D341Med (cell line): ENCODE results near the gene EXOC4.
"Not testable (repeated sequence)": the region's sequence is repeated elsewhere in the genome, so short reads cannot be mapped to it uniquely, and the experiment has no call there.

ENCODE experiments used
- DNase-seq: peaks from one replicate; pipeline ENCODE4 v3.0.0; 2012; ENCODE audit warnings: low spot score

The EXOC4 gene

GRCh38 chr7:133873631-133874030, 620.8 kb downstream of the EXOC4 start:
- DNase-seq, result no peak

GRCh38 chr7:133883591-133883990, 630.7 kb downstream of the EXOC4 start:
- no peak for DNase-seq

GRCh38 chr7:133885213-133885612, 632.3 kb downstream of the EXOC4 start:
- DNase-seq, result no peak

GRCh38 chr7:133886086-133886485, 633.2 kb downstream of the EXOC4 start:
- DNase-seq, result no peak

GRCh38 chr7:133886797-133887196, 633.9 kb downstream of the EXOC4 start:
- DNase-seq, result no peak

GRCh38 chr7:133887459-133887858, 634.6 kb downstream of the EXOC4 start:
- DNase-seq, result no peak

- DNase-seq, result no peak
These were observed 635.4 kb downstream of the EXOC4 start for GRCh38 chr7:133888061-133888930.

GRCh38 chr7:133904776-133905175, 651.9 kb downstream of the EXOC4 start:
- DNase-seq, result no peak

GRCh38 chr7:133906553-133906952, 653.7 kb downstream of the EXOC4 start:
- DNase-seq, result not testable (repeated sequence)

GRCh38 chr7:133910761-133911160, 657.9 kb downstream of the EXOC4 start:
- DNase-seq, result no peak

- DNase-seq, result no peak
These were observed 658.8 kb downstream of the EXOC4 start for GRCh38 chr7:133911724-133912123.

GRCh38 chr7:133912916-133913697, 660.2 kb downstream of the EXOC4 start:
- no peak for DNase-seq

GRCh38 chr7:133916621-133917020, 663.7 kb downstream of the EXOC4 start:
- no peak for DNase-seq

GRCh38 chr7:133919810-133920209, 666.9 kb downstream of the EXOC4 start:
- no peak for DNase-seq

- DNase-seq, result no peak
These were observed 668.8 kb downstream of the EXOC4 start for GRCh38 chr7:133921635-133922182.

- no peak for DNase-seq
These were observed 671.1 kb downstream of the EXOC4 start for GRCh38 chr7:133923974-133924373.

GRCh38 chr7:133931053-133931452, 678.2 kb downstream of the EXOC4 start:
- no peak for DNase-seq

GRCh38 chr7:133932591-133932990, 679.7 kb downstream of the EXOC4 start:
- no peak for DNase-seq

- DNase-seq, result peak; percentile 69
These were observed 681.5 kb downstream of the EXOC4 start for GRCh38 chr7:133934262-133934976.

GRCh38 chr7:133934977-133935330, 682.1 kb downstream of the EXOC4 start:
- DNase-seq, result no peak

- no peak for DNase-seq
These were observed 683.2 kb downstream of the EXOC4 start for GRCh38 chr7:133936074-133936473.

GRCh38 chr7:133937786-133938185, 684.9 kb downstream of the EXOC4 start:
- DNase-seq, result no peak
